NOMO-1 treated with DMSO at 0.1 percent for 48 hours (cell line): ENCODE results near the gene CEMP1.
"Not testable (repeated sequence)": the region's sequence is repeated elsewhere in the genome, so short reads cannot be mapped to it uniquely, and the experiment has no call there.

Experiments
- DNase-seq: peaks from one replicate; lab custom pipeline; 2025; ENCODE audit not compliant: unreplicated experiment; lab: John Stamatoyannopoulos, UW

The CEMP1 gene

GRCh38 chr16:2537451-2538379 lies 6.5 kb upstream of the CEMP1 start, which contains the start of gene PDPK1:
Gene PDPK1 (plus strand): TSS chr16:2538021. CDS start chr16:2538113, 92 bp downstream.
- peak; percentile 91 for DNase-seq

GRCh38 chr16:2535625-2536013 lies 4.4 kb upstream of the CEMP1 start:
- peak; percentile 37 for DNase-seq

GRCh38 chr16:2534335-2534734 lies 3.1 kb upstream of the CEMP1 start:
- not testable (repeated sequence) for DNase-seq

- no peak for DNase-seq
Measured at GRCh38 chr16:2533912-2534311, 2.7 kb upstream of the CEMP1 start.

GRCh38 chr16:2533142-2533755 lies 2.0 kb upstream of the CEMP1 start:
- DNase-seq: not testable (repeated sequence)

GRCh38 chr16:2532494-2533141 lies 1.4 kb upstream of the CEMP1 start:
- DNase-seq: peak; percentile 40

GRCh38 chr16:2531696-2532493 lies 687 bp upstream of the CEMP1 start:
- DNase-seq: peak; percentile 96

GRCh38 chr16:2530629-2531318 lies 434 bp downstream of the CEMP1 start:
- DNase-seq: no peak

GRCh38 chr16:2529961-2530628 lies 1.1 kb downstream of the CEMP1 start:
- DNase-seq: no peak

- DNase-seq: no peak
Measured at GRCh38 chr16:2529061-2529931, 1.9 kb downstream of the CEMP1 start.

- no peak for DNase-seq
Measured at GRCh38 chr16:2528161-2529060, 2.8 kb downstream of the CEMP1 start.

GRCh38 chr16:2527784-2528100 lies 3.5 kb downstream of the CEMP1 start:
- DNase-seq: no peak

GRCh38 chr16:2527071-2527783 lies 4.0 kb downstream of the CEMP1 start:
- DNase-seq: no peak

- DNase-seq: no peak
Measured at GRCh38 chr16:2526135-2526534, 5.1 kb downstream of the CEMP1 start.

- no peak for DNase-seq
Measured at GRCh38 chr16:2524339-2524938, 6.8 kb downstream of the CEMP1 start.

- no peak for DNase-seq
Measured at GRCh38 chr16:2523801-2524231, 7.4 kb downstream of the CEMP1 start.
